OCI-LY7 (cell line): ENCODE measurements around the gene SP6. TPM values are rescaled to one million over a fixed set of nuclear protein-coding genes. Genes with fewer than 3 reads are reported as not detected.

Source experiments
- total RNA-seq, 2 experiments: library from RNA; depleted of rRNA in 1 of 2; stranded (reverse); fragments of >200 nt in 1 of 2; shearing (Covaris generic) in 1 of 2; gene quantifications; 2 replicates each; pipeline ENCODE4 v1.2.3, GENCODE V29; 2014 to 2022

SP6 gene
- total RNA-seq, 2 experiments from 2014 or later, result 0.08 to 0.22 TPM

Other genes starting within 250 kb of the SP6 start
- 215 and 232 TPM in 2 replicates for gene KPNB1, start 201.2 kb downstream of the SP6 start, total RNA-seq (2014; rRNA removed; shearing (Covaris generic))
- 423 and 453 TPM in 2 replicates for gene KPNB1, start 201.2 kb downstream of the SP6 start, total RNA-seq (2022)
- gene TBKBP1, start 157.0 kb downstream of the SP6 start, total RNA-seq (2014; rRNA removed; shearing (Covaris generic)), result 8.3 and 15.0 TPM in 2 replicates
- 15.2 and 16.0 TPM in 2 replicates for gene TBKBP1, start 157.0 kb downstream of the SP6 start, total RNA-seq (2022)
- gene TBX21, start 117.9 kb downstream of the SP6 start, total RNA-seq (2014; rRNA removed; shearing (Covaris generic)), result not detected in 2 replicates
- gene TBX21, start 117.9 kb downstream of the SP6 start, total RNA-seq (2022), result not detected in 2 replicates
- 16.2 and 24.4 TPM in 2 replicates for gene OSBPL7, start 29.4 kb downstream of the SP6 start, total RNA-seq (2014; rRNA removed; shearing (Covaris generic))
- gene OSBPL7, start 29.4 kb downstream of the SP6 start, total RNA-seq (2022), result 31.1 and 35.7 TPM in 2 replicates
- 27.1 and 50.8 TPM in 2 replicates for gene MRPL10, start 19.6 kb downstream of the SP6 start, total RNA-seq (2014; rRNA removed; shearing (Covaris generic))
- gene MRPL10, start 19.6 kb downstream of the SP6 start, total RNA-seq (2022), result 55.9 and 56.7 TPM in 2 replicates
- 0.23 and 0.85 TPM in 2 replicates for gene LRRC46, start 19.5 kb downstream of the SP6 start, total RNA-seq (2014; rRNA removed; shearing (Covaris generic))
- 1.2 and 2.0 TPM in 2 replicates for gene LRRC46, start 19.5 kb downstream of the SP6 start, total RNA-seq (2022)
- gene SCRN2, start 9.9 kb downstream of the SP6 start, total RNA-seq (2014; rRNA removed; shearing (Covaris generic)), result 33.9 and 42.9 TPM in 2 replicates
- 37.3 and 39.1 TPM in 2 replicates for gene SCRN2, start 9.9 kb downstream of the SP6 start, total RNA-seq (2022)
- gene SP2, start 45.1 kb upstream of the SP6 start, total RNA-seq (2014; rRNA removed; shearing (Covaris generic)), result 2.3 and 5.8 TPM in 2 replicates
- gene SP2, start 45.1 kb upstream of the SP6 start, total RNA-seq (2022), result 22.1 and 24.1 TPM in 2 replicates
- gene PNPO, start 90.4 kb upstream of the SP6 start, total RNA-seq (2014; rRNA removed; shearing (Covaris generic)), result 14.0 and 14.7 TPM in 2 replicates
- 30.4 and 33.8 TPM in 2 replicates for gene PNPO, start 90.4 kb upstream of the SP6 start, total RNA-seq (2022)
- gene PRR15L, start 106.7 kb upstream of the SP6 start, total RNA-seq (2014; rRNA removed; shearing (Covaris generic)), result not detected in 2 replicates
- gene PRR15L, start 106.7 kb upstream of the SP6 start, total RNA-seq (2022), result not detected in 2 replicates
- gene CDK5RAP3, start 120.0 kb upstream of the SP6 start, total RNA-seq (2014; rRNA removed; shearing (Covaris generic)), result 241 and 312 TPM in 2 replicates
- gene CDK5RAP3, start 120.0 kb upstream of the SP6 start, total RNA-seq (2022), result 254 and 256 TPM in 2 replicates
- gene COPZ2, start 186.6 kb upstream of the SP6 start, total RNA-seq (2014; rRNA removed; shearing (Covaris generic)), result 1.2 TPM in 1 of 2 replicates, not detected in the other
- gene COPZ2, start 186.6 kb upstream of the SP6 start, total RNA-seq (2022), result 1.4 and 1.7 TPM in 2 replicates
- 42.3 and 60.1 TPM in 2 replicates for gene NFE2L1, start 197.2 kb upstream of the SP6 start, total RNA-seq (2014; rRNA removed; shearing (Covaris generic))
- gene NFE2L1, start 197.2 kb upstream of the SP6 start, total RNA-seq (2022), result 106 and 124 TPM in 2 replicates